ENCODE data around the gene RFNG. TPM values are rescaled to one million over a fixed set of nuclear protein-coding genes. Genes with fewer than 3 reads are reported as not detected.
A peak's percentile ranks its signal among the peaks of the same experiment; 100 is the strongest.

RFNG gene
- total RNA-seq, 1 experiment from 2014 or later: 43.4 TPM

DNA sequence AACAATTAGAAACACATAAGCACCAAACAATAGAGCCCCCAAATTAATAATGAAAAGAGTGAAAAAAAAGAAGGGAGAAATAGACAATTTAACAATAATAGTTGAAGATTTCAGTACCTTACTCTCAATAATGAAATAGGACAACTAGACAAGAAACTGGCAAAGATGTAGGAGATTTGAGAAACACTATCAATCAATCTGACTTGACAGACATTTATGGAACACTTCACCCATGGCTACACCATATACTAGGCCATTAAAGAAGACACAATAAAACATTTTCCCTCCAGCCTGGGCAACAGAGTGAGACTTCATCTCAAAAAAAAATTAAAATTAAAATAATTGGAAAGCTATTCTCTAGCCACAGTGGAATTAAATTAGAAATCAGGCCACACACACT is 19.0 kb upstream of the RFNG start:
- no peaks in the 10 kb centered on the region for H3K36me3 ChIP-seq (ENCODE audit: control insufficient read depth, insufficient read depth, low read length)
- no peaks in the 10 kb centered on the region for H3K27me3 ChIP-seq (ENCODE audit: control insufficient read depth, insufficient read depth, low read length)
- ATAC-seq (no peak), DNase-seq (ENCODE audit: low read depth, low spot score) (no peak)
- no TSS peak for BruUV-seq (replicated peaks)
- H3K4me3 ChIP-seq (ENCODE audit: low read depth in 2 of 2, low read length in 2 of 2): no peak overlapping the region
- in situ Hi-C loops (cut with HindIII; ENCODE audit: low pct_unique_long_range_greater_than_20kb, low sequenced_read_pairs) (no loop called here), intact Hi-C loops (cut with micrococcal nuclease; ENCODE audit: unreplicated experiment) (no loop called here)
- TF ChIP-seq TCF7L2 (IDR thresholded peaks at IDR 0.05; ENCODE audit: low read depth, low read length) (no peak), POLR2AphosphoS5 (IDR thresholded peaks at IDR 0.05; ENCODE audit: low read depth, low read length) (no peak), SIN3A (IDR thresholded peaks at IDR 0.05; ENCODE audit: borderline replicate concordance, insufficient read depth, low read depth, low read length) (no peak)
- TF ChIP-seq, protein P1, sequence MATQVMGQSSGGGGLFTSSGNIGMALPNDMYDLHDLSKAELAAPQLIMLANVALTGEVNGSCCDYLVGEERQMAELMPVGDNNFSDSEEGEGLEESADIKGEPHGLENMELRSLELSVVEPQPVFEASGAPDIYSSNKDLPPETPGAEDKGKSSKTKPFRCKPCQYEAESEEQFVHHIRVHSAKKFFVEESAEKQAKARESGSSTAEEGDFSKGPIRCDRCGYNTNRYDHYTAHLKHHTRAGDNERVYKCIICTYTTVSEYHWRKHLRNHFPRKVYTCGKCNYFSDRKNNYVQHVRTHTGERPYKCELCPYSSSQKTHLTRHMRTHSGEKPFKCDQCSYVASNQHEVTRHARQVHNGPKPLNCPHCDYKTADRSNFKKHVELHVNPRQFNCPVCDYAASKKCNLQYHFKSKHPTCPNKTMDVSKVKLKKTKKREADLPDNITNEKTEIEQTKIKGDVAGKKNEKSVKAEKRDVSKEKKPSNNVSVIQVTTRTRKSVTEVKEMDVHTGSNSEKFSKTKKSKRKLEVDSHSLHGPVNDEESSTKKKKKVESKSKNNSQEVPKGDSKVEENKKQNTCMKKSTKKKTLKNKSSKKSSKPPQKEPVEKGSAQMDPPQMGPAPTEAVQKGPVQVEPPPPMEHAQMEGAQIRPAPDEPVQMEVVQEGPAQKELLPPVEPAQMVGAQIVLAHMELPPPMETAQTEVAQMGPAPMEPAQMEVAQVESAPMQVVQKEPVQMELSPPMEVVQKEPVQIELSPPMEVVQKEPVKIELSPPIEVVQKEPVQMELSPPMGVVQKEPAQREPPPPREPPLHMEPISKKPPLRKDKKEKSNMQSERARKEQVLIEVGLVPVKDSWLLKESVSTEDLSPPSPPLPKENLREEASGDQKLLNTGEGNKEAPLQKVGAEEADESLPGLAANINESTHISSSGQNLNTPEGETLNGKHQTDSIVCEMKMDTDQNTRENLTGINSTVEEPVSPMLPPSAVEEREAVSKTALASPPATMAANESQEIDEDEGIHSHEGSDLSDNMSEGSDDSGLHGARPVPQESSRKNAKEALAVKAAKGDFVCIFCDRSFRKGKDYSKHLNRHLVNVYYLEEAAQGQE (IDR thresholded peaks at IDR 0.05; ENCODE audit: insufficient read depth in 1 of 2, low read depth in 2 of 2, low read length in 1 of 2): no peak
- TF ChIP-seq, protein P2, sequence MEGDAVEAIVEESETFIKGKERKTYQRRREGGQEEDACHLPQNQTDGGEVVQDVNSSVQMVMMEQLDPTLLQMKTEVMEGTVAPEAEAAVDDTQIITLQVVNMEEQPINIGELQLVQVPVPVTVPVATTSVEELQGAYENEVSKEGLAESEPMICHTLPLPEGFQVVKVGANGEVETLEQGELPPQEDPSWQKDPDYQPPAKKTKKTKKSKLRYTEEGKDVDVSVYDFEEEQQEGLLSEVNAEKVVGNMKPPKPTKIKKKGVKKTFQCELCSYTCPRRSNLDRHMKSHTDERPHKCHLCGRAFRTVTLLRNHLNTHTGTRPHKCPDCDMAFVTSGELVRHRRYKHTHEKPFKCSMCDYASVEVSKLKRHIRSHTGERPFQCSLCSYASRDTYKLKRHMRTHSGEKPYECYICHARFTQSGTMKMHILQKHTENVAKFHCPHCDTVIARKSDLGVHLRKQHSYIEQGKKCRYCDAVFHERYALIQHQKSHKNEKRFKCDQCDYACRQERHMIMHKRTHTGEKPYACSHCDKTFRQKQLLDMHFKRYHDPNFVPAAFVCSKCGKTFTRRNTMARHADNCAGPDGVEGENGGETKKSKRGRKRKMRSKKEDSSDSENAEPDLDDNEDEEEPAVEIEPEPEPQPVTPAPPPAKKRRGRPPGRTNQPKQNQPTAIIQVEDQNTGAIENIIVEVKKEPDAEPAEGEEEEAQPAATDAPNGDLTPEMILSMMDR (IDR thresholded peaks at IDR 0.05): no peak
- POLR2A ChIA-PET: interaction anchor here (0.6 kb wide), 1 partner anchor 32 kb away, joined by 3 read pairs; no protein-coding TSS in a partner anchor
- no peaks in the 10 kb centered on the region for H3K9me3 ChIP-seq (ENCODE audit: control insufficient read depth, insufficient read depth, low read depth, low read length)
- peaks cover 4% of the 10 kb centered on the region; the same call in 1 of the 2 replicates for H3K4me1 ChIP-seq (ENCODE audit: control insufficient read depth, insufficient read depth, low read length)
- H3K27ac ChIP-seq (ENCODE audit: low read length): no peak overlapping the region
- CTCF ChIA-PET: no interaction called here

DNA sequence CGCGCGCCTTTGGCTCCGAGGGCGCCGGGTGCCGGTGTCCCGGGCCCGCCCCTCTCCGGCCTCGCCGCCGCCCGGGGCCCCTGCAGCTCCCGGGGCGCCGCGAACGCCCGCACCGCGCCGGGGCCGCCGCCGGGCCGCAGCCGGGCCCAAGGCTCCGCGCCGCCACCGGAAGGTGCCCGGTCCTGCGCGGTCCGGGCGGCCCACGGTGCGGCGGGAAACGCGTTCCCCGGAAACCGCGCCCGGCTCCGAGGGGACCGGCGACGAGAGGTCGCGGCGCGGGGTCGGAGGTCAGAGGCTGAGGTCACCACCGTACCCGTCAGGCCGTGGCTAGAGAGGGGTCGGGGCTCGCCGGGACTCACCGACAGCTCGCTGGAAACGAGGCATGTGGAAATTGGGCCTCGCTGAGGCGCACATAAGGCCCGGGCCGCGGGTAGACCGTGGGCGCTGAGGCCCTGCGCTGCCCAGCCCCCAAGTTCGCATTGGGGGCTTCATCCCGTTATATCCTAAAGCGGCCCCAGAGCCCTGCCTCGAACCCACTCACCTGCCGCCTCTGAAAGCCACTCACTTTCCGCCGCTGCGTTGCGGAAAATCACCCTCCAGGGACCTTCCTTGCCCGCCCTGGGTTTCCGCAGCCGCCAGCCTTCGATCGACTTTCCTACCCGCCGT is 14.2 kb upstream of the RFNG start, which contains the start of gene DUS1L:
TSS of gene DUS1L (minus strand) at position 167 of the 666 bp plus-strand sequence. CDS start 745 bp downstream, outside the sequence.
- Histone ChIP-seq H3K36me3 (ENCODE audit: control insufficient read depth, insufficient read depth, low read length) (peaks cover 3% of the 10 kb centered on the region; the same call in 1 of the 2 replicates), H3K27me3 (ENCODE audit: control insufficient read depth, insufficient read depth, low read length) (no peaks in the 10 kb centered on the region), H3K4me1 (ENCODE audit: control insufficient read depth, insufficient read depth, low read length) (peaks cover 17% of the 10 kb centered on the region), H3K4me3 (ENCODE audit: low read depth in 2 of 2, low read length in 2 of 2) (peak within 1 kb of the TSS; percentile 77 to 88), H3K9me3 (ENCODE audit: control insufficient read depth, insufficient read depth, low read depth, low read length) (no peaks in the 10 kb centered on the region), H3K27ac (ENCODE audit: low read length) (peak within 1 kb of the TSS; percentile 92)
- no TSS peak for BruUV-seq (replicated peaks)
- in situ Hi-C loops (cut with HindIII; ENCODE audit: low pct_unique_long_range_greater_than_20kb, low sequenced_read_pairs): no loop called here
- intact Hi-C loops (cut with micrococcal nuclease; ENCODE audit: unreplicated experiment): no loop called here
- no peak for DNase-seq (ENCODE audit: low read depth, low spot score)
- POLR2A ChIA-PET: no interaction called here
- CTCF ChIA-PET: no interaction called here
- peak; percentile 83 for ATAC-seq
- TF ChIP-seq, protein P1 (IDR thresholded peaks at IDR 0.05; ENCODE audit: insufficient read depth in 1 of 2, low read depth in 2 of 2, low read length in 1 of 2): no peak
- peak; percentile 54; the same call in 1 of the 2 replicates for TF ChIP-seq TCF7L2 (IDR thresholded peaks at IDR 0.05; ENCODE audit: low read depth, low read length)
- peak; percentile 61; the same call in 1 of the 2 replicates for TF ChIP-seq POLR2AphosphoS5 (IDR thresholded peaks at IDR 0.05; ENCODE audit: low read depth, low read length)
- TF ChIP-seq, protein P2 (IDR thresholded peaks at IDR 0.05): no peak

All from Panc1 (cell line).